OCI-LY1 (cell line): Measurements from ENCODE around the gene NPM3.

ENCODE experiments used
- H2AFZ ChIP-seq: fragments of 200-600 bp; sonication (generic), shearing (Covaris generic); 2 replicates; pipeline ENCODE4 v1.6.0; 2014; ENCODE audit warnings: antibody characterized with exemption, mild to moderate bottlenecking, low read length
- H3F3A ChIP-seq: fragments of 200-600 bp; sonication (generic), shearing (Covaris generic); 2 replicates; pipeline ENCODE4 v1.6.0; 2014; ENCODE audit warnings: mild to moderate bottlenecking, antibody characterized with exemption, low read length, moderate library complexity; ENCODE audit not compliant: insufficient read depth
- H3K27ac ChIP-seq: fragments of 200-600 bp; sonication (generic); 2 replicates; pipeline ENCODE4 v1.5.1; 2014; ENCODE audit warnings: low read length, mixed run types, mild to moderate bottlenecking, low read depth; ENCODE audit not compliant: poor library complexity, severe bottlenecking
- H3K27me3 ChIP-seq: fragments of 200-600 bp; sonication (generic); 2 replicates; pipeline ENCODE4 v1.6.0; 2014; ENCODE audit warnings: antibody characterized with exemption, mild to moderate bottlenecking, low read length, moderate library complexity; ENCODE audit not compliant: insufficient read depth
- H3K36me3 ChIP-seq: fragments of 200-600 bp; sonication (generic); 2 replicates; pipeline ENCODE4 v1.6.1; 2014; ENCODE audit warnings: mild to moderate bottlenecking, antibody characterized with exemption, low read length, moderate library complexity, mixed read lengths; ENCODE audit not compliant: insufficient read depth
- H3K4me1 ChIP-seq: fragments of 200-600 bp; sonication (generic); 2 replicates; pipeline ENCODE4 v1.5.1; 2014; ENCODE audit warnings: mild to moderate bottlenecking, low read length, moderate library complexity; ENCODE audit not compliant: insufficient read depth, severe bottlenecking
- H3K4me2 ChIP-seq: fragments of 200-600 bp; sonication (generic), shearing (Covaris generic); 2 replicates; pipeline ENCODE4 v1.6.1; 2014; ENCODE audit warnings: low read length
- H3K4me3 ChIP-seq: fragments of 200-600 bp; sonication (generic); 2 replicates; pipeline ENCODE4 v1.5.1; 2014; ENCODE audit warnings: low read length, low read depth, mild to moderate bottlenecking, mixed read lengths; ENCODE audit not compliant: poor library complexity, severe bottlenecking
- H3K79me2 ChIP-seq: fragments of 200-600 bp; shearing (Covaris generic); 2 replicates; pipeline ENCODE4 v1.6.1; 2016; ENCODE audit warnings: mixed run types, low read length, mixed read lengths; ENCODE audit not compliant: insufficient read depth
- H3K9ac ChIP-seq: fragments of 200-600 bp; sonication (generic), shearing (Covaris generic); 2 replicates; pipeline ENCODE4 v1.6.1; 2014; ENCODE audit warnings: mild to moderate bottlenecking, low read length, mixed read lengths
- H3K9me2 ChIP-seq: fragments of 200-600 bp; sonication (generic), shearing (Covaris generic); 2 replicates; pipeline ENCODE4 v1.6.1; 2014; ENCODE audit warnings: low read depth, mild to moderate bottlenecking, low read length, mixed read lengths
- H3K9me3 ChIP-seq: fragments of 200-600 bp; shearing (Covaris generic); 2 replicates; pipeline ENCODE4 v1.6.1; 2014; ENCODE audit warnings: low read length, mixed read lengths
- H4K20me1 ChIP-seq: fragments of 200-600 bp; sonication (generic), shearing (Covaris generic); 2 replicates; pipeline ENCODE4 v1.6.0; 2016; ENCODE audit warnings: mild to moderate bottlenecking, low read length; ENCODE audit not compliant: insufficient read depth
- CTCF ChIP-seq: fragments of 200-600 bp; sonication (generic), shearing (Covaris generic); IDR thresholded peaks from 2 replicates; pipeline ENCODE4 v1.5.1; 2017; ENCODE audit warnings: mild to moderate bottlenecking, antibody characterized with exemption, low read length, moderate library complexity, mixed read lengths
- EZH2 ChIP-seq: fragments of 200-600 bp; sonication (generic), shearing (Covaris generic); IDR thresholded peaks from 2 replicates; pipeline ENCODE4 v1.8.0; 2017; ENCODE audit warnings: borderline replicate concordance, mixed run types, mild to moderate bottlenecking, antibody characterized with exemption, low read length, moderate library complexity, mixed read lengths

Gene NPM3

GRCh38 chr10:101807158-101807557 lies 23.9 kb upstream of the NPM3 start:
- peaks cover 73% of the 10 kb centered on the region for H3K36me3 ChIP-seq
- no peak overlapping the region for H2AFZ ChIP-seq
- H3K79me2 ChIP-seq = no peaks in the 10 kb centered on the region
- H3K4me1 ChIP-seq = no peaks in the 10 kb centered on the region
- no peak for TF ChIP-seq CTCF
- TF ChIP-seq EZH2 = no peak
- H3K4me2 ChIP-seq = no peak overlapping the region
- no peaks in the 10 kb centered on the region for H3K9me3 ChIP-seq
- H4K20me1 ChIP-seq = no peaks in the 10 kb centered on the region
- H3K4me3 ChIP-seq = no peak overlapping the region
- H3F3A ChIP-seq = no peaks in the 10 kb centered on the region
- H3K27ac ChIP-seq = no peak overlapping the region
- no peaks in the 10 kb centered on the region for H3K9me2 ChIP-seq
- H3K27me3 ChIP-seq = no peaks in the 10 kb centered on the region
- no peak overlapping the region for H3K9ac ChIP-seq

- no peaks in the 10 kb centered on the region for H3K4me1 ChIP-seq
- H3K9me2 ChIP-seq = no peaks in the 10 kb centered on the region
- H3K36me3 ChIP-seq = peaks cover 77% of the 10 kb centered on the region
- H3K9ac ChIP-seq = no peak overlapping the region
- H3K27ac ChIP-seq = no peak overlapping the region
- no peaks in the 10 kb centered on the region for H3K9me3 ChIP-seq
- H4K20me1 ChIP-seq = no peaks in the 10 kb centered on the region
- H2AFZ ChIP-seq = no peak overlapping the region
- H3F3A ChIP-seq = no peaks in the 10 kb centered on the region
- H3K4me3 ChIP-seq = no peak overlapping the region
- H3K27me3 ChIP-seq = no peaks in the 10 kb centered on the region
- no peak overlapping the region for H3K4me2 ChIP-seq
- TF ChIP-seq CTCF (no peak), EZH2 (no peak)
- H3K79me2 ChIP-seq = no peaks in the 10 kb centered on the region
Observed at GRCh38 chr10:101803511-101803910, 20.3 kb upstream of the NPM3 start.

GRCh38 chr10:101797403-101798059 lies 14.3 kb upstream of the NPM3 start:
- H3K27me3 ChIP-seq = no peaks in the 10 kb centered on the region
- no peak overlapping the region for H3K9ac ChIP-seq
- peaks cover 73% of the 10 kb centered on the region for H3K36me3 ChIP-seq
- H3K9me3 ChIP-seq = no peaks in the 10 kb centered on the region
- no peak overlapping the region for H3K4me3 ChIP-seq
- no peaks in the 10 kb centered on the region for H3K4me1 ChIP-seq
- no peak overlapping the region for H2AFZ ChIP-seq
- no peaks in the 10 kb centered on the region for H3K9me2 ChIP-seq
- no peaks in the 10 kb centered on the region for H3K79me2 ChIP-seq
- no peak for TF ChIP-seq EZH2
- TF ChIP-seq CTCF = no peak
- no peak overlapping the region for H3K4me2 ChIP-seq
- H3F3A ChIP-seq = no peaks in the 10 kb centered on the region
- H4K20me1 ChIP-seq = no peaks in the 10 kb centered on the region
- H3K27ac ChIP-seq = no peak overlapping the region
